TTC549 (cell line): ENCODE data around the gene IRAK1.

Source experiments
- FAIRE-seq: peaks from 2 replicates; lab custom pipeline; 2012; peaks lifted over from hg19 to GRCh38; lab: Jason Lieb, UNC

The IRAK1 gene

DNA sequence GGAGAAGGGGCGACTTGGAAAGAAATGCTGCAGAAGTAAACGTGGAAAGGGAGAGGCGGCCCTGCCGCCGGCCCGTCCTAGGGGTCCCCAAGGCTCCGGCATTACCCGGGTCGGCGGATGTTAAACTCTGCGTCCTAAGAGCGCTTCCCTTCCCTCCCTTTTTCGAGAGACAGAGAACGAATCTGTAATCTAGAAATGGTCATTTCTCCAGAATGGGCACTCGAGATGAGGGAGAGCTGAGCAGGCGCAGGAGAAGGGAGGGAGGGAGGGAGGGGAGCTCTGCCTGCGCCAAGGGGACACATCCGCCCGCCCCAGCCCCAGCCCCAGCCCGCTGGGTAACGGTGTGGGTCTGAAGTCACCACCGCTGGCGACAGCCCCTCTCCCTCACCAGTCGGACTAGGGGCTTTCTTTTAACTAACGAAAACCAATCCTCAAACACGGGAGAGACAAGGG is 49.8 kb downstream of the IRAK1 start:
- FAIRE-seq = no peak

DNA sequence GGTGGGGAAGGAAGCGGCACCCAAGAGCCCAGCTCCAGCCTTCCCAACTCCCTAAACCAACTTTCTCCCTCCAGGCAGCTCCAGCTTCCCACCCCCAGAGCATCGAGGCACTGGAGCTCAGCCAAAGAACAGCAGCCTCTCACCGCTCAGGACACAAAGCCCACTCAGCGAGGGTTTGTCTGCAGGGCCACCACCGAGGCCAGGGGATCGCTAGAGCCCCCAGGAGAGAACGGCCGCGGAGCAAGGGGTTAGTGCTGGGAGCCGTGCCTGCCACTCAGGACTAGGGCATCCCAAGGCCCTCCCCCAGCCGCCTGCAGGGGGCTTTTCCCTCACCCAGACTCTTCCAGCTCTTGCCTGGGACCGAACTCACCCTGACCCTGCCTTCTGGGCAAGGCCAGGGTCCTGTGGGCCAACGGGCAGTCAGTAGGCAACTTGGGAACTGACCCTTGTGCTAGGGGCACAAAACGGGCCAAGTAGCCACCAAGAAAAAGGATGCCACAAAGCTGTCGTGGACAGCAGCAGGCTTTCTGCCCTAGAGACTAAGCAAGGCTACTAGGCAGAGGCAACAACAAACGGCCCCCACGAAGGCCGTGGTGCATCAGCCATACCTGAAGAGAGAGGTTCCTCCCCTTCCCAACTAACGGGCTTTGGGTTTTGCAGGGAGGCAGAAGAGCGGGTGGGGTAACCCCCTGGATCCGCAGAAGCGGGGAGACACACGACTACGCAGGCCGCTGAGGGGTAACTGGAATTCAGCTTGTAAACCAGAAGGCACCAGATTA is 50.4 kb downstream of the IRAK1 start:
- no peak for FAIRE-seq

DNA sequence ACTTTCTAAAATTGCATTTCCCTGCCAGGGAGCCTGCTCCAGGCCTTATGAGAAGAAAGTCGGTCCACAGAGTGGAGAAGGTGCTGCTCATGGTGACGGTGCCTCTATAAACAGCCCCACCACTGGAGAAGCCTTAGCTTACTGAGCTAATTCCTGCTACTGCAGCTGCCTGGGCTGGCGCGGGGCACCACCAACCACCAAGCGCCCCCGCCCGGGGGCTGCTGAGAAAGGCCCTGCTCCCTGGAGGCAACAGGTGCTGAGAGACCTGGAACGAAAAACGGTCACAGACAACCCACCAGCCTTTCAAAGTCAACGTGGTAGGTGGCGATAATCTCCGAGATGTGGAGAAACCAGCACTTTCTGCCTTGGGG is 51.0 kb downstream of the IRAK1 start:
- no peak for FAIRE-seq

DNA sequence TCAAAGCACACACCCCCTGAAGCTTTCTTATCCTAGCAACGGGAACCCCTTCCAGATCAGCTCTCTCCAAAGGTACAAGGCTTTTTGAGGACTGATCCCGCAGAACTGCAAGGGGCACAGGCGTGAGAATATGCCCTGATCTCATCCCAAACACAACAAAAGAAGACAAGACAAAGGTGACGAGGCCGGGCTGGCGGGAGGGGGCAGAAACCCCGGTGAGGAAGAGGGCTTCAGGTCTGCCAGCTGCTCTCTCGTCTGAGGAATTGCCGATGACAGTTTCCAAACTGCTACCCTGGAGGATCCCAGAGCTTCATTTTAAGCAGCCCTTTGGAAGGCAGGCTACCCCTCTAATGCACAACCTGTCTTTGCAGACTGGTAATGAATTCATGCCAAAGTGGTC is 51.4 kb downstream of the IRAK1 start:
- FAIRE-seq = no peak

DNA sequence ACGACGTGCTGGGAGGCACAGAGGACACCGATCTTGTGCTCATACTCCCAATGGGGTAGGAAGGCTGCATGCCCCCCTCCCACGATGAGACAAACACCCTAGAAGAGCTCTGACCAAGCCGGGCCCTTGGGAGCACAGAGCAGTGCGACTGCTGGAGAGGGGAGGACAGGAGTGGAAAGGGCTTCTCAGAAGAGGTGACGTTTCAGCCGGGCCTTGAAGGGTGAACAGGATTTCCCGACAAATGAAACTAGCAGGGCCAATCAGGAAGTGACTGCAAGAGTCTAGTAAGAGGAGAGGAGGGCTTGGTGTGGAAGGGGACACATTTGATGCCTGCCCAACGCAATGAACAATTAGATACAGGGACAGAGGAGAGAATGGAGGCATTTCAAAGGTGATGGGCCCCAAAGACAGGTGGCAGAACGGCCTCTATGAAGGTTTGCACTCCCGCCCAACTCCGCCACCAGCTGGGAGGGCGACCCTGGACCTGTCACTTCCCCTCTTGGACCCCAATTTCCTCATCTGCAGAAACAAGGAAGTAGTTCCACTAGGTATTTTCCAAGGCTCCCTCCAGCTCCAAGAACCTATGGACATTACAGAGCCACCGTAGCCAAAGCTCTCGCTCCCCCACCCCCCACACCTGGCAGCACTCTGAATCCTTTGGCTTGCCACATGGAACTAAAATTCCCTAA is 52.0 kb downstream of the IRAK1 start:
- FAIRE-seq = no peak

DNA sequence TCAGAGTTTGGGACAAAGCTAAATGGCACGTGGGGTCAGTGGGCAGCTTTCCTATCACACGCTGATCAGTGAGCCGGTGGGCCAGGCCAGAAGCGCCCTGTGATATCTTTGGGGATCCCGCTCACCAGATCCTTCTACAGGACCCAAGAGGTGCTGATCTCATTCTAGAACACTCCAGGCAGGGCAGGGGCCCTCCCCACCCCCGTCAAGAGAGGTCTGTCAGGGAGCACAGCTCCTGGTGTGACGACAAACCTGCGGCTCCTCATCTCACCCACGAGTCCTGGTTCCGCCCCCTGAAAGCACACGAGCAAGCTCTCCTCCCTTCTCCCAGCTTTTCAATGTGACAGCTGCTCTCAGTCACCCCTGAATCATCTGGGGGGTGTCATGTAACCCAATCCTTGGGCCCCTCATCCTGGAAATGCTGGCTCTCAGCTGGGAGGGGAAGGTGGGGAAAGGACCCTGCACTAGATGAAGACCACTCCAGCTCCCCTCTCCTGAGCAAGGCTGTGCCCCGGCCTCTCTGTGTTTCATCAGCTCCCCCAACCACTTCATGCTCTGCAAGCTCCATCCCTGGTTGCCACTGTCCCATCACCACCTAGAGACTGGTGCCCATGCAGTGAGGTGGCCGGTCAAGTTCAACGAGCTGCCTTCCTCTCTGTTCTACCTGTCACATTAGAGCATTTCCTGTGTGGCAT is 52.7 kb downstream of the IRAK1 start:
- no peak for FAIRE-seq

DNA sequence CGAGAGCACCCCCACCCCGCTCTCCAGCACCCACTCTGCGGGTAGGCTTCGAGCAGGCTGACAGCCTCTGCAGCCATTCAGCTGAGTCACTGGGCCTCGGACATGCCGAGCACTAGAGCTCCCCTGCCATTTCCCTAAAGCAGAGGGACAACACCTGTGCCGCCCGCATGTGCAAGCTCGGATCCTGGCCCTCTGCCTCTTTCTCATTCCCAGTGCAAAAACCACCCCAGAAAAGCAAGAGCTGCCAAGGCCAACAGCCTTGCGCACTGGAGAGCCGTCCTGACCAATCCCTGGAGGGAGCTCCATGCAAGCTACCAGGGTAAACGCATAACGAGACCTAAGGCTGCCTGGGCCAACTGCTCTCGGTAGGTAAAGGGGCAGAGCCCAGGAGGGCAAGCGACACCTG is 53.4 kb downstream of the IRAK1 start:
- no peak for FAIRE-seq

DNA sequence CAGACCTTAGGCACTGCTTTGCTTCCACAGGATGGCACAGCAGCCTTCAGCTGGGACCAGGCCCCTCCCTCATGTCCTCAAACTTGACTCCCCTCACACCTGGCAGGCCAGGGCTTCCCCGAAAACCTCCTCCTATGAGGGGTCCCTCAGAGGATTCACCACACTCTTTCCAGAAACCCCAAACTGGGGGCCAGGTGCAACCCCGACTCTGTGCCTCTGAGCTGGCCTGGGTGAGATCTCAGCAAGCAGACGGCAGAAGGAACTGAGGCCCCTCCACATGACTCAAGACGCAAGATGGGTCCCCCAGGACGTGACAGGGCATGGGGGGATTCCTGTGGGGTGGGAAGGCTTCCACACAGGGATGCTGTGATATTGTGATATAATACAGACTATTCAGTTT is 54.3 kb downstream of the IRAK1 start:
- no peak for FAIRE-seq

DNA sequence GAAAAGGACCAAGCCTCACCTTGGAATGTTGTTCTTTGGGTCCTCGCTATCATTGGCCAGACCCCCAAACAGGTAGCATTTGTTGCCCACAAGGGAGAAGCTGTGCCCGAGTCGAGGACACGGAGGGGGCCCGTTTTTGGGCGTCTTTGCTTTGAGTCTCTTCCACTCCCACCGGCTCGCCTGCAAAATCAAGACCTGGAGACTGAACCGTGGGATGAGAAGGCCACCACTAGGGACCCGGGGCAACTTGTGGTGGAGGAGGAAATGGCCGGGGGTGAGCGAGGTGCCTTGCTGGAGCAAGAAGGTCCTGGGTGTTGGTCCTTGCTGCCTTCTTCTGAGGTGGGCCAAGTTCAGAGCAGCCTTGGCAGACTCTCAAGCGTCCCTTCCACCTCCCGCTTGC is 55.6 kb downstream of the IRAK1 start:
- FAIRE-seq = no peak

DNA sequence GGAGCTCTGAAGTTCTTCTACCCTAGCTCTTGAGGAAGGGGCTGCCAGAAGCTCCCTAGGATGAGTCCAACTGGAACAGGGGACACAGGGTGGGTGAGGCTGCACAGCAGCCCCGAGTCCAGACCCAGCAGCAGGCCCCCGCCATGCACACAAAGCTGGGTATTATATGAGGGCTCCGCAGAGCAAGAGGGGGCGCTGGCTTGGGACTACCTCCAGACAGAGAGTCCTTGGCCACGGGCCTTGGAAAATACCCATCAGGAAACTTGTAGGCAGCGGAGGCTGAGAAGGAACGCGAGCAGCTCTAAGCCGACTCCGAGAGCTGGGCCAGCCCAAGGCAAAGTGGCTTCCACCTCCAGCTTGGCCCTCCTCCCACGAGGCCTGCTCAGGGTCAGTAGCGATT is 56.2 kb downstream of the IRAK1 start:
- FAIRE-seq = no peak

DNA sequence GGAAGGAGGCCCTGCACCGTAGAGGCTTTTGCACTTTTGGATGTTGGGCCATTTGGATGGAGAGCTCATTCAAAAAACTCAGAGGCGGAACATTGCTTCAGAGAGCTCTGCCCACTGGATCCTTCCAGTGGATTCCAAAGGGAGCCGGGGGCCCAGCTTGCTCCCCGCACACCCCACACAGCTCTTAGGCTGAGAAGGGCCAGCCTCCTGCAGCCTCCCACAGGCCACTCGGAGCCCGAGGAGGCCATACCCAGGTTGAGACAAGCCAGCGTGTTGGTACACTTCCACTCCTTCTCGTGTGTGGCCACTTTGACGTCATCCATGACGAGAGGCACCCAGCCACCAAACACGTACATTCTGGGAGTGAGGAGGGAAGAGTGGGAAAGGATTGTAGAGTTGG is 58.4 kb downstream of the IRAK1 start:
- FAIRE-seq = no peak

DNA sequence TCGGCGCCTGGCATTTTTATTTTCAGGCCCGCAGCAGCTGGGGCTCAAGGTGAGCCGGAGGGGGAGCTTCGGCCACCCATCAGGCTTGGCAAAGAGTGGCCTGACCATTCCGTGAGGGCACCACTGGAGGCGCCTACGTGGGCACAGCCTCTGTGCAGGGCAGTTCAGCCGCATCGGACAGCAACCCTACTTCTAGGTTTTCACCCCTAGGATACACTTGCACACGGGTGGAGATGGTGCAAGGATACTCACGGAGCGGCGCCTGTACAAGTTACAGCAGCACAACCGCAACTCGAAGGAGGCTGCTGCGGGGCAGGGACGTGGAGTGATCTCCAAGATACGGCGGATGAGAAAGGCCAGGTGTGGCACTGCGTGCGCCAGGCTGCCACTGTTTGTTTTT is 58.9 kb downstream of the IRAK1 start:
- FAIRE-seq = no peak
